WI38 (cell line): ENCODE measurements around the gene TKT.
A peak's percentile ranks its signal among the peaks of the same experiment; 100 is the strongest.

ENCODE experiments used
- H3K4me3 ChIP-seq: 2 replicates; pipeline ENCODE4 v1.5.1; 2011; ENCODE audit warnings: low read depth, mild to moderate bottlenecking, control low read depth, low read length
- CTCF ChIP-seq: IDR thresholded peaks from 2 replicates; pipeline ENCODE4 v1.5.1; 2012; ENCODE audit warnings: low read depth, mild to moderate bottlenecking, control low read depth, low read length

The TKT gene

GRCh38 chr3:53200501-53201498 lies 55.0 kb downstream of the TKT start:
- no peak for TF ChIP-seq CTCF
- no peak overlapping the region for H3K4me3 ChIP-seq

- TF ChIP-seq CTCF, result no peak
- no peak overlapping the region for H3K4me3 ChIP-seq
These were observed 56.0 kb downstream of the TKT start for GRCh38 chr3:53199834-53200233.

- no peak for TF ChIP-seq CTCF
- H3K4me3 ChIP-seq, result no peak overlapping the region
These were observed 56.8 kb downstream of the TKT start for GRCh38 chr3:53198996-53199395.

- no peak for TF ChIP-seq CTCF
- H3K4me3 ChIP-seq, result no peak overlapping the region
These were observed 57.4 kb downstream of the TKT start for GRCh38 chr3:53198256-53198977.

- TF ChIP-seq CTCF, result no peak
- H3K4me3 ChIP-seq, result no peak overlapping the region
These were observed 59.0 kb downstream of the TKT start for GRCh38 chr3:53196575-53197407.

GRCh38 chr3:53195602-53196574 lies 59.9 kb downstream of the TKT start:
- H3K4me3 ChIP-seq, result no peak overlapping the region
- peak; percentile 96 for TF ChIP-seq CTCF
